Measurements from ENCODE around the gene CPA1. TPM values are rescaled to one million over a fixed set of nuclear protein-coding genes. Genes with fewer than 3 reads are reported as not detected.

The CPA1 gene
- total RNA-seq, 1 donor from 2014 or later = not detected

- peaks cover 3% of the 10 kb centered on the region for H3K36me3 Mint-ChIP-seq (ENCODE audit: low read depth)
- no peak overlapping the region for H3K27ac Mint-ChIP-seq
- DNase-seq = no peak
- H3K4me3 Mint-ChIP-seq = no peak overlapping the region
- POLR2A ChIA-PET = no interaction called here
- no peak for TF ChIP-seq CTCF (IDR thresholded peaks at IDR 0.05)
- H3K4me1 Mint-ChIP-seq = peaks cover 9% of the 10 kb centered on the region
- H3K27me3 Mint-ChIP-seq = no peaks in the 10 kb centered on the region
- intact Hi-C loops (cut with micrococcal nuclease) = no loop called here
- CTCF ChIA-PET = no interaction called here
- no peak for ATAC-seq (ENCODE audit: low read depth)
- H3K9me3 Mint-ChIP-seq = no peaks in the 10 kb centered on the region
Measured at GRCh38 chr7:130436253-130436652, 56.0 kb downstream of the CPA1 start.

Other genes starting within 250 kb of the CPA1 start
- gene TMEM209, start 175.1 kb upstream of the CPA1 start, total RNA-seq = 30.0 and 32.6 TPM in 2 replicates
- not detected in 2 replicates for gene SSMEM1, start 172.6 kb upstream of the CPA1 start, total RNA-seq
- not detected in 2 replicates for gene CPA2, start 113.6 kb upstream of the CPA1 start, total RNA-seq
- not detected in 2 replicates for gene CPA4, start 87.3 kb upstream of the CPA1 start, total RNA-seq
- not detected in 2 replicates for gene CPA5, start 35.7 kb upstream of the CPA1 start, total RNA-seq
- gene CEP41, start 60.5 kb downstream of the CPA1 start, total RNA-seq = 5.1 and 6.6 TPM in 2 replicates
- 7.4 and 8.1 TPM in 2 replicates for gene MEST, start 111.6 kb downstream of the CPA1 start, total RNA-seq

All from activated B cell treated with CpG ODN at 0.5 μM for 24 hours (primary cell).